Body of pancreas (tissue), 4 donors: ENCODE data around the gene FSTL5.

ENCODE experiments used
- CTCF ChIP-seq, 7 experiments: fragments of 450-650 bp in 4 of 7; fragments of 200-600 bp in 3 of 7; sonication (generic) in 3 of 7; IDR thresholded peaks; one replicate each; pipeline ENCODE4 v1.5.1; 2016 to 2019; ENCODE audit warnings: antibody characterized with exemption in 7 of 7
- POLR2A ChIP-seq, 3 donors: fragments of 450-650 bp; IDR thresholded peaks; one replicate each; pipeline ENCODE4 v1.6.1; 2016; ENCODE audit warnings: antibody characterized with exemption in 3 of 3, mild to moderate bottlenecking in 2 of 3

DNA sequence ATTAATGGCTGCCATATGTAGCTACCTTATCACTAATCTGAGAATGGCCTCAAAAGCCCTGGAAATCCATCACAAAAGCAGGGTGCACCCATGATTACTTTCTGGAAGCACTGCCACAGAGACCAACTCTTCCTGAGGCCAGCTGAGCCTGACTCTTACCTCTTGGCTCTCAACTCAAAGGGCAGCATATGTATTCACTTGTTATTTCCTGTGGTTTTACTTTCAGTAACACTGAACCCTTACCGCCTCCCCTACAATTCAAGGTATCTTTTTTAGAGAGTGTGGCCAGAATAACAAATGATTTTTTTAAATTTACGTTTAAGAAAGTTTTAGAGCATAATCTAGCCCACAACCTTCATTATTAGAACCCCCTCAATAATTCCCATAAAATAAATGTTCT, 434.9 kb downstream of the FSTL5 start:
- no peak for TF ChIP-seq CTCF (IDR thresholded peaks at IDR 0.05)
- no peak for TF ChIP-seq POLR2A (IDR thresholded peaks at IDR 0.05)
